ENCODE data around the gene ZSWIM3. TPM values are rescaled to one million over a fixed set of nuclear protein-coding genes. Genes with fewer than 3 reads are reported as not detected.
A peak's percentile ranks its signal among the peaks of the same experiment; 100 is the strongest.

The ZSWIM3 gene
- total and polyA plus RNA-seq, 2 of the 8 experiments (the other 6 are each of a cell fraction or from before 2014, with no cell fraction given) = 5.5 to 6.9 TPM

DNA sequence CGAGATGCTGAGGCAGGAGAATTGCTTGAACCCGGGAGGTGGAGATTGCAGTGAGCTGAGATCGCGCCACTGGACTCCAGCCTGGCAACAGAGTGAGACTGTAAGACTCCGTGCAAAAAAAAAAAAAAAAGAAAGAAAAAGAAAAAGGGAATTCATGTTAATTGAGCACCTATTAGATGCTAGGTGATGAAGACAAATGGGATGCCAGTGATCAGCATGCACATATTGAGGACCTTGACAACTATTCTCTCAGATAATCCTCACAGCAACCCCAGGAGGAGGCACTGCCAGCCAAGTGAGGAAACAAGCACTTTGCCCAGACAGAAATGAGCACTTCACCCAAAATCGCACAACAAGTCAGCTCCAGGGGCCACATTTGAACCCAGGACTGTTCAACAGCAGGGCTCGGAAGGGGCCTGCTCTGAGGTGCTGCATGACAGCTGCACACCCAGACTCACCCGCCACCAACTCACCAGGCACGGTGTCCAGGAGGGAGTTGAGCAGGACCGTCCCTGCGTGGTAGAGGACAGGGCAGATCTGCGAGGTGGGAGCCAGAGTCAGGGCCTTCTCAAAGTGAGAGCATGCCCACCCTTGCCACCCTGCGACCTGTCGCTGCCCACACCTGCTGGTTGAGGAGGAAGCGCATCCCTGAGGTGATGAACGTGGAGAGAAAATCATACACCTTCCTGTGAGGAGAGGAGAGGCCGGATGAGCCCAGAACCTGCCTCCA, 50.0 kb downstream of the ZSWIM3 start:
- H3K79me1 ChIP-seq (ENCODE audit: low read depth, low read length) = no peaks in the 10 kb centered on the region; the same call in 1 of the 2 replicates
- TF ChIP-seq POLR2AphosphoS5 (IDR thresholded peaks at IDR 0.05; ENCODE audit: low read depth, low read length) (0 out of 2 replicates have a peak, but pooled peaks have one; percentile 21), RBBP5 (IDR thresholded peaks at IDR 0.05; ENCODE audit: borderline replicate concordance, low read depth, low read length) (no peak), POLR2A (IDR thresholded peaks at IDR 0.05; ENCODE audit: control extremely low read depth in 1 of 2, low read depth in 2 of 2, low read length in 2 of 2) (0 out of 3 replicates have a peak, but pooled peaks of 1 of the 2 experiments have one; percentile 46)
- peaks cover 11% of the 10 kb centered on the region; the same call in 1 of the 2 replicates for H3K23me2 ChIP-seq (ENCODE audit: low read depth, low read length)
- no peak overlapping the region for H2AFZ ChIP-seq (ENCODE audit: low read length)
- no peak overlapping the region for H2AK5ac ChIP-seq (ENCODE audit: low read depth, low read length)
- peaks cover 2 to 12% of the 10 kb centered on the region in 2 experiments for H4K20me1 ChIP-seq (replicated peaks in 1 of 2; ENCODE audit: control insufficient read depth in 1 of 2, insufficient read depth in 2 of 2, low read length in 2 of 2)
- H3K9ac ChIP-seq (replicated peaks in 1 of 4; ENCODE audit: extremely low read depth in 1 of 4, low read depth in 3 of 4, low read length in 3 of 4) = no peak overlapping the region
- no peak overlapping the region for H3K4ac ChIP-seq (replicated peaks; ENCODE audit: insufficient read length, low read depth, low read length)
- CTCF ChIA-PET (ENCODE audit: partially characterized antibody) = interaction anchor here (2.0 kb wide), 1 partner anchor 17 kb away, joined by 6 read pairs; no protein-coding TSS in a partner anchor
- no peak overlapping the region for H3K23ac ChIP-seq (ENCODE audit: insufficient read length)
- H2BK20ac ChIP-seq (ENCODE audit: low read length) = no peak overlapping the region
- H2BK15ac ChIP-seq (ENCODE audit: low read length) = no peak overlapping the region
- no peak overlapping the region for H4K91ac ChIP-seq (replicated peaks; ENCODE audit: insufficient read length, low read length)
- WGBS, 2 experiments (ENCODE audit: extremely low coverage in 1 of 2, insufficient coverage in 1 of 2, insufficient read length in 1 of 2, insufficient replicate concordance in 2 of 2, low coverage in 1 of 2, low lambda C conversion rate in 2 of 2, missing lambda C conversion rate in 1 of 2) = 92% methylated on average over 14 of the region's 17 CpGs; no CpG with 5 or more reads in 1 of the 2 experiments
- no peak overlapping the region for H3K4me2 ChIP-seq (ENCODE audit: insufficient read depth in 1 of 2, low read depth in 2 of 2, low read length in 2 of 2)
- H3K56ac ChIP-seq (replicated peaks; ENCODE audit: insufficient read length, low read depth, low read length) = no peak overlapping the region
- H2BK120ac ChIP-seq (replicated peaks; ENCODE audit: low read depth, low read length) = no peak overlapping the region
- no peak overlapping the region for H3K4me3 ChIP-seq (ENCODE audit: extremely low read depth in 1 of 4, insufficient read depth in 2 of 4, low read depth in 3 of 4, low read length in 4 of 4)
- H3K4me1 ChIP-seq (replicated peaks in 1 of 4; ENCODE audit: control insufficient read depth in 3 of 4, insufficient read depth in 4 of 4, low read length in 3 of 4) = peaks cover 0 to 2% (median 0%) of the 10 kb centered on the region in 4 experiments; a peak in 3 of 7 replicates
- no peak for DNase-seq (ENCODE audit: low read depth in 1 of 2, low spot score in 2 of 2)
- H3K14ac ChIP-seq (ENCODE audit: insufficient read length) = no peak overlapping the region
- H3K79me2 ChIP-seq (ENCODE audit: control insufficient read depth in 1 of 2, insufficient read depth in 2 of 2, low read length in 2 of 2) = 0 out of 4 replicates have a peak, but pooled peaks cover 0 to 3% of the 10 kb centered on the region in 2 experiments
- H4K5ac ChIP-seq (ENCODE audit: insufficient read length, low read depth, low read length) = no peak overlapping the region
- H3K18ac ChIP-seq (ENCODE audit: extremely low read depth, low read length) = no peak overlapping the region
- no peaks in the 10 kb centered on the region for H3K27me3 ChIP-seq (replicated peaks in 1 of 4; ENCODE audit: control insufficient read depth in 3 of 4, extremely low read depth in 1 of 4, insufficient read depth in 3 of 4, low read length in 3 of 4)
- H3K27ac ChIP-seq (ENCODE audit: low read depth, low read length) = no peak overlapping the region
- POLR2A ChIA-PET (ENCODE audit: partially characterized antibody) = interaction anchor here (0.9 to 9.2 kb wide), 10 partner anchors 8 to 66 kb away, joined by 3 to 172 read pairs (median 4); partner anchors contain the start of genes CTSA, NEURL2 and PCIF1
- no peak for FAIRE-seq
- no peak overlapping the region for H2BK5ac ChIP-seq (ENCODE audit: low read depth, low read length)
- no peak overlapping the region for H2BK12ac ChIP-seq (ENCODE audit: low read depth, low read length)
- H3K36me3 ChIP-seq (ENCODE audit: control insufficient read depth in 2 of 4, insufficient read depth in 4 of 4, low read length in 3 of 4) = peaks cover 9 to 48% (median 37%) of the 10 kb centered on the region in 4 experiments
- H4K8ac ChIP-seq (ENCODE audit: extremely low read depth, insufficient read depth, low read length) = no peak overlapping the region
- no peaks in the 10 kb centered on the region for H3K9me3 ChIP-seq (ENCODE audit: insufficient read depth in 2 of 2, low read depth in 1 of 2, low read length in 1 of 2)
